ENCODE data around the gene ERN2.

DNA sequence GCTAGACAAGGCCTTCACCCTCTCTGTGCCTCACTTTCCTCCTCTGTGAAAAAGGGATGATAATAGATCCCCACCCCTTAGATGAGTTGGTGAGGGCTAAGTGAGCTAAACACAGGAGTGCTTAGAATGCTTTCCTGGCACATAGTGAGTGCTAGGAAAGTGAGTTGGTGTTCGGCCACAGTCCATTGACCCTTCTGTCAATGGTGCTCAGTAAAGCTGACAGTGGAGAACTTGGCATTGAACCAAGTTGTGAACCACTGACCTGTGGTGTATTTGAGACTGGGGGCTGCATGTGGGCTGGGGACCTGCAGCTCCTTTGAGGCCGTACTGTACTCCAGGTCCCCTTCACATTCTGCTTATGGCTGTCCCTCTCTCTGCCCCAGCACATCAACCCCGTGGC lies 29.5 kb downstream of the ERN2 start:
- TF ChIP-seq, protein P1, sequence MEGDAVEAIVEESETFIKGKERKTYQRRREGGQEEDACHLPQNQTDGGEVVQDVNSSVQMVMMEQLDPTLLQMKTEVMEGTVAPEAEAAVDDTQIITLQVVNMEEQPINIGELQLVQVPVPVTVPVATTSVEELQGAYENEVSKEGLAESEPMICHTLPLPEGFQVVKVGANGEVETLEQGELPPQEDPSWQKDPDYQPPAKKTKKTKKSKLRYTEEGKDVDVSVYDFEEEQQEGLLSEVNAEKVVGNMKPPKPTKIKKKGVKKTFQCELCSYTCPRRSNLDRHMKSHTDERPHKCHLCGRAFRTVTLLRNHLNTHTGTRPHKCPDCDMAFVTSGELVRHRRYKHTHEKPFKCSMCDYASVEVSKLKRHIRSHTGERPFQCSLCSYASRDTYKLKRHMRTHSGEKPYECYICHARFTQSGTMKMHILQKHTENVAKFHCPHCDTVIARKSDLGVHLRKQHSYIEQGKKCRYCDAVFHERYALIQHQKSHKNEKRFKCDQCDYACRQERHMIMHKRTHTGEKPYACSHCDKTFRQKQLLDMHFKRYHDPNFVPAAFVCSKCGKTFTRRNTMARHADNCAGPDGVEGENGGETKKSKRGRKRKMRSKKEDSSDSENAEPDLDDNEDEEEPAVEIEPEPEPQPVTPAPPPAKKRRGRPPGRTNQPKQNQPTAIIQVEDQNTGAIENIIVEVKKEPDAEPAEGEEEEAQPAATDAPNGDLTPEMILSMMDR (IDR thresholded peaks at IDR 0.05 in 2 of 3, conservative IDR thresholded peaks at IDR 0.05 in 1 of 3; ENCODE audit: borderline replicate concordance in 1 of 3, insufficient read depth in 1 of 3, low read depth in 2 of 3, low read length in 2 of 3): no peak
- TF ChIP-seq ZFX (IDR thresholded peaks at IDR 0.05) (no peak), ZNF274 (IDR thresholded peaks at IDR 0.05; ENCODE audit: low read depth, low read length) (no peak), POLR2A (IDR thresholded peaks at IDR 0.05; ENCODE audit: borderline replicate concordance, extremely low read depth, insufficient read depth, insufficient read length) (no peak), CEBPB (IDR thresholded peaks at IDR 0.05; ENCODE audit: low read depth) (no peak), REST (IDR thresholded peaks at IDR 0.05; ENCODE audit: low read depth) (no peak), EZH2phosphoT487 (IDR thresholded peaks at IDR 0.05; ENCODE audit: borderline replicate concordance) (no peak), YY1 (IDR thresholded peaks at IDR 0.05; ENCODE audit: extremely low read depth, insufficient replicate concordance, low read depth, low read length) (no peak)
- TF ChIP-seq, protein P2, sequence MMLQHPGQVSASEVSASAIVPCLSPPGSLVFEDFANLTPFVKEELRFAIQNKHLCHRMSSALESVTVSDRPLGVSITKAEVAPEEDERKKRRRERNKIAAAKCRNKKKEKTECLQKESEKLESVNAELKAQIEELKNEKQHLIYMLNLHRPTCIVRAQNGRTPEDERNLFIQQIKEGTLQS (IDR thresholded peaks at IDR 0.05): no peak
